Fibroblast of skin of left quadriceps (primary cell): Measurements from ENCODE around the gene FYCO1.

Source experiments
- DNase-seq, 2 experiments: peaks; one replicate each; pipeline ENCODE4 v3.0.0-alpha.2; 2013; ENCODE audit warnings: low read depth in 2 of 2

Gene FYCO1

DNA sequence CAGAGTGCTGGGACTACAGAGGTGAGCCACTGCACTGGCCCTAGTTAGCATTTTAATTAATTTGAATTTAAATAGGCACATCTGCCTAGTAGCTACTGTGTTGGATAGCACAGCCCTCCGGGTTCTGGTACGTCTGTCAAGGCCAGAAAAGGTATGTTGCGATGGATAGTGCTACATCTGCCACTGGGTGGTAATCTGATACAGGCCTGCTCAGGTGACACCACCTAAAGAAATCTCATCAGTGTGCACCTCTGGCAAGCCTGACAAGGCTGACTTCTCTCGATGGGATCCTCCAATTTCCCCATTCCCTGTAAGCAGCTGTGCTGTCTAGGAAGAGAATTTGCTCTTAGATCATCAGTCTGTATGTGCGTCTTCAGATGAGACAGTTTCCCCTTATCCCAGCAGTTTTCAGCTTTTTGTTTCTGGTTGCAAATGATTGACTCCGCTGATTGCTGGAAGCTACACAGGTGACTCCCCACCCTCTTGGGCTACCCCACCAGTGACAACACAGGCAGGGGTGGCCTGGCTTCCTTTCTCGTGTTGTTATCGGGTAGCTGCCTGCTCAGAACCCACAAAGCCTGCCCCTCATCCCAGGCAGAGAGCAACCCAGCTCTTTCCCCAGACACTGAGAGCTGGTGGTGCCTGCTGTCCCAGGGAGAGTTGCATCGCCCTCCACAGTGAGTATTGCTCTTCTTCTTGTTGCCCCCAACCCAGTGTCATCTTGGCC, 109.5 kb downstream of the FYCO1 start, which contains the start of gene CCR9:
Gene CCR9, plus strand, starts transcription at position 565 of the 727 bp plus-strand sequence. CDS start 8,391 bp downstream, outside the sequence.
- DNase-seq = no peak

DNA sequence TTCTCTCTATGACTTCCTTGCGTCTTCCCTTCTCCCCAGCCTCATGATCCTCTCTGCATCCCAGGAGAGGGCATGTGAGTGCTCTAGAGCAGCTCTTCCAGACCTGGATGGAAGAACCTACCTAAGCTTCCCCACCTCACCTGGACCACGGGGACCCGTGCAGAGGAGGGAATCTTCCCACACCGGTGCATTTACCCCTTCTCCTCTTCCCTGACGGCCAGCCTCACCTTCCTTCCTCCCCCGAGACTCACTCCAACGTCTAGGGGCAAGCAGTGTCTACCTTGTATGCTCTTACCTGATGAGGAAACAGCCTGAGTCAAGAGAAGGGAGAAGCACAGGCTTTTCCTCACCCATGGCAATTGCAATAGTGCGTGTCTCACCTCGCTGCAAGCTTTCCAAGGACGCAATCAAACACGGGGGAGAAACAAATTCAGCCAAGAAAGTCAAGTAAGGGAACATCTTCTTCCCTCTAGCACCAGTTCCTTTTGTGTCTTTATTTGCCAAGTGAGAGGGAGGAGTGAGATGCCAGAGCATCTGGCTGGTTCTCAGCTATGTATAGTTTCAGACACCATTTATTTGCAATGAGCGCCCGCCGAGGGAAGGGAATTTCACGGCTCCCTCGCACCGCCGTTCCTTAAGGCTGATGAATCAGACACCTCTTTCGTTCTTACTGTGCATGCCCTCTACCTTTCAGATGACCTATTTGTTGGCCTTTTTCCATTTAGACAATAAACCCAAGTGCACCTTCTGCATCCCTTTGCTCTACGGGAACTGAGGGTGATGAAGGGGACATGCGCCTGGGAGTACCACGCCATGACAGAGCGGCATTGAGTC, 111.0 kb downstream of the FYCO1 start:
- no peak for DNase-seq

DNA sequence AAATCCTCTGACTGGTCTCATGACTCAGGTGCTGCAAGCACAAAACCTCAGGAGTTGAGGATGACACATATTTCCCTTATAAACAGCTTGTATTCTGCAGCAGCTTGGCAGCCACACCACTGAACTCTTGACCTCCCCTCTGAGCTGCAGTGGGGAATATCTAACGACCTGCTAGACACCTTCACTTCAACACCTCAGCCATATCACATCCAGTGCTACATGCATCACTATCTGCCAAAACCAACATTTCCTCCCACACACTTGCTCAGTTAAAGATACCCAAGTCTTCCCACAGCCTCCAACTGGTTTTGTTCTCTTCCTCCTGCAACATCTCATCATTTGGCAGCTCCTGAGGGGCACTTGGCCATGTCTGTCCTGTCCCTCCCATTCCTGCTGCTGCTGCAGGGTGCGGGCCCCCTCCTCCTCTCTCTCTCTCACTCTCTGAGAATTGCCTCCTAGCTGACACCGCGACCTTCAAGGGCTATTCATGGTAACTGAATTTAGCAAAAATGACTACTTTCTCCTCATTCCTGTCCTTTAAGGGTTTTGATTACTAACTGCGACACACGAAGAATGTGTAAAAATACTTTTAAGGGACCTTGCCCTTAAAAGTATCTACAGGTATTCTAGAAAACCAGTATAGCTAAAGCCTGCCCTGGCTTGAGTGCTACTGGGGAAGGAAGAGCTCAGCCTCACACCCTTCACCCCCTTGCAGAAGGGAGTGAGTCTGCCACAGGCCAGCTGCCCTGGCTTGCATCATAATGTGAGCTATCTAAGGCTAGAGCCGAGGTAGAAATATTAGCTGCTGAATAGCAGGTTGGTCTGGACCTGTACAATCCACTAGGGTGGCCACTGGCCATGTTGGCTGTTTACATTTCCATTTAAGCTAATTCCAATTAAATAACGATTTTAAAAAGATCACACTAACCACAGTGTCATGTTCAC, 114.3 kb downstream of the FYCO1 start:
- DNase-seq = no peak

DNA sequence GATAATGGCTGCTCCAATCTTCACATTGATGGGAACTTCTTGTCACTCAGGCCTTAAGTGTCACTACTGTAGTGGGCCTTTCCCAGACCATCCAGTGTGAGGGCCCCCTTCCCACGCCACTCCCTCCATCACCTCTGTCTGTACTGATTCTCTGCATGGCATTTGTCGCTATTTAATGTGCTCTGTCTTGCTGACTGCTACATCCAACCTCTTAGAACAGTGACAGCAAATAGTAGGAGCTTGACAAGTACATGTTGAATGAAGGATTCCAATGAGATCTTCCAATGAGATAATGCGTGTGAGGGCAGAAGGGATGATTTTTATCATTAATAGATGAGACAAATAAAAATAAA, 114.9 kb downstream of the FYCO1 start:
- no peak for DNase-seq

DNA sequence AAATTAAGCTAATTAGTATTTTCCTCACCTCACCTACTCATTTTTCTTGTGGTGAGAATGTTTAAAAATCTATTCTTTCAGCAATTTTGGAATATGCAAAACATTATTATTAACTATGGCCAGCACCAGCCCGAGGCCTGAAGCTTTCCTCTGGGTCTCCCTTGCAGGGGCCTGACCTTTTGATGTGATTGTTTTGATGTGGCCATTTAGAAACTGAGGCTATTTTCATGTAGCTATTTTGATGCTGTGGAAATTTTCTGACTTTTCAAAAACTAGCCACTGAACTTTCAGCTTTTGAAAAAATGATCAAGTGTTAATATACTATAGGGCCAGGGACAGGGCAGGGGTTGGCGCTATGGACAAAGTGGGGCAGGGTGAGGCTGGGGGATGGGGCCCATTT, 117.5 kb downstream of the FYCO1 start:
- DNase-seq = no peak

DNA sequence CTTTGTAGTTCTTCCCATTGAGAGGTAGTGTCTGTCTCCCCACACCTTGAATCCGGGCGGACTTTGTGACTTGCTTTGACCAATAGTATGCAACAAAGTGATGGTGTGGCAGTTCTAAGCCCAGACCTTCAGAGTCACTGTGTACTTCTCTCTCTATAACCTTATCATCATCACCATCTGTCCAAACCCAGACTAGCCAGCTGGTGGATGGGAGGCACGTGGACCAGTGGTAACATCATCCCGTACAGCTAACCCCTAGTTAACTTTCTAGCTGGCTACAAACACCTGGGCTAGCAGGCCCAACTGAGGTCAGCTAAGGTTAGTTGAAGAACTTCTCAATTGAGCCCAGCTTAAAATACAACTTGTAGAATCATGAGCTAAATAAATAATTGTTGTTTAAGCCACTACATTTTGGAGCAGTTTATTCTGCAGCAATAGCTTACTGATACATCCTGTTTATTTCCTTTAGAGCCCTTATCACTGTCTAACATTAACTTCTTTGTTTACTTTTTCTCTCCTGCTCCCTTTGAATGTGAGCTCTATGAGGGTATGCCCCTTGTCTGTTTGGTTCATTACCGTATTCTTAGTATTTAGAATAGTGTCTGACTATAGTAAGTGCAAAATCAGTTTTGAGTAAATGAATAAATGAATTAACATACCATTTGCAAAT, 120.8 kb downstream of the FYCO1 start:
- DNase-seq = no peak

DNA sequence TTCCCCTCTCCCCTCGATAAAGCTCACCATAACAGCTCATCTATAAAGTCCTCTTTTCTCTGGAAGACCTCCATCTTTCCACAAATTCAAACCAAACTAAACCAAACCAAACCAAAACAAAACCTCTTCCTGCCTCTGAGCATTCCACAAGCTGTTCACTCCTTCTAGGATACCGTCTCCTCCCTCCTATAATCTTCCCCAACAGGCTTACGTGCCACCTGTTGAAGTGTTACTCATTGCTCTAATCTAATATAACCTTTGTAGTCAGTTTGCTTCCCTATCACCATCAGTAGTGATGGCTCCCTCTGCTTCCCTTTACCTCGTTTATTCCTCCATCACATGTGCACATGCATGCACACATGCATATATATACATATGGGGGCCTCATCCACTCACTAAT, 122.0 kb downstream of the FYCO1 start:
- no peak for DNase-seq

DNA sequence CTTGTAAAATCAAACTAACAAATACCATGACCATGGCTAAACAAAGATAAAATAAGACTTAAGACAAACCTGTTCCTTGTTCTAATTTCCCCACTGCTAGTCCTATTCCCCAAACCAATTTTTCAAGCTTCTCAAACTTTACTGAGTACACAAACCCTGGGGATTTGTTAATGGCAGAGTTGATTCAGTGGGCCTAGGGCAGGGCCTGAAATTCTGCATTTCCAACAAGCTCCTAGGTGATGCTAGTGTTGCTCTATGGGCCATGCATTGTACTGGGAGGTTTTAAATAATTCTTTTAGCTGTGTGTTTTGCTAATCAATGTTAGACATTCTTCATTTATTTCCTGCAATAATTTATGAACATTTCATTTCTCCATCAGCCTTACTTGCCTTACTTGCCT, 122.6 kb downstream of the FYCO1 start:
- no peak for DNase-seq

DNA sequence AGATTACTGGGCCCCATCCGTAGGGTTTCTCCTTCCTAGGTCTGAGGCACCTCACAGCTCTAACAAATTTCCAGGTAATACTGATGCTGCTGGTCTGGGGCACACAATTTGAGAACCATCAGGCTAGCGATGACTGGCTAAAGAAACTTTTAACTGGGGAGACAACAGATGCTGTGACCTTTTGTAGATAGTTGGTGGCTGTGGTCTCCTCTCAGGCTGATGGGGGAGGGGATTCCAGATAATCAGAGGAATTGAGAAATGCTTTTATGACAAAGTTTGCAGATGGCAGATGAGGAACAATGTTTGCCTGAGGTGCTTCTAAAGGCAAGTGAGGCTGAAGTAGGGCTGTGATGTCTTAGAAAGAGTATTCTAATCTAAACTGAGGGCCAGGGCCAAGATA, 123.1 kb downstream of the FYCO1 start:
- DNase-seq = no peak

DNA sequence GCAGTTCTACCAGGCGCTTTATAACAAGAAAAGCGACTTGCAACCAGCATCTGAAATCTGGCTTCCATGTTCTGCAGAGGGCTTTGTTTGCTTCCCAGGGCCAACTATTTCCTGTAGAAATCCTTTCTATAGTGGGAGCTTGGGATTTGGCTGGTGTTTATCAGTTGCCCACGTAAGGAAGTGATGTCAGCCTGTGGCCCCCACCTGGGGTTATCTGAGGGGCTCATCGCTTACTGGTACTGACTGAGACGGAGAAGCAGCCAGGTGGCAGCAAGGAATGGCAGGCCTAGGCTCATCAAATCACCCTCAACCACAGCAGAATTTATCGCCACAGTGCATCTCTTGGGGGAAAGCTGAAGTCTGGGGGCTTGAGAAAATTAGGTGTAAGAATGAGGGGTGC, 123.8 kb downstream of the FYCO1 start:
- DNase-seq = no peak

DNA sequence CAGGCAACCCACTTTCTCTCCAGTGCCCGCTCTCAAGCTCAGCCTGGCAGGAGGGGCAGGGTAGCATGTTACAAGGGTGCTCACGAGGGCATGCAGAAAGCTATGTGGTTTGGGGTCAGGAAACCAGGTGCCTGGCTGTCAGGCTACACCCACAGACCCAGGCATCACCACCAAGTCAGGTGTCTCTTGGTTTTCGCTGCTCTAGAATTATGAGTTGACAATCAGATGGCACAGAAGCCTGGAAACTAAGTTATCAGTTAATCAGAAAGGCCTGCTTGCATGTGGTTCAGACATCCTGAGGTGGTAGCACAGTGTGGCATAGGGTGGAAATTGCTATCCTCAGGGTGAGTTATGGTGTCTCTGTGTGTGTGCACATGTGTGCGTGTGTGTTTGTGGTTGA, 125.5 kb downstream of the FYCO1 start:
- DNase-seq = no peak

DNA sequence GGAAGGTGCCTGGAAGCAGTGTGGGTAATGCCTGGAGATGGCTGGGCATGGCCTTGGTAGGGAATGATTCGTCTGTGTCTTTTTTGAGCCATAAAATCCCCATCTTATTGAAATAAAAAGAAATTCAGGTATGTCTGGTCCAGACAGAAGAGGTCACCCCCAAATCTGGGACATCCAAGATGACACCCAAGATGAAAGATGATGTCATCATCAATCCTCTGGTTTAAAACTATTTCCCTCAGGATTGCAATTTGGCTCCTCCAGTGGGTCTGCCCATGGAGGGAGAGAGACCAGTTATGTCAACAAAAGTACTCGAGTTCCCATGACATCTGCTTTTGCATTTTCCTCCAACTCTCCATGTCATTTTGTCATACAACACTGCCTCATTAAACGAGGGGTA, 126.0 kb downstream of the FYCO1 start:
- DNase-seq = no peak

DNA sequence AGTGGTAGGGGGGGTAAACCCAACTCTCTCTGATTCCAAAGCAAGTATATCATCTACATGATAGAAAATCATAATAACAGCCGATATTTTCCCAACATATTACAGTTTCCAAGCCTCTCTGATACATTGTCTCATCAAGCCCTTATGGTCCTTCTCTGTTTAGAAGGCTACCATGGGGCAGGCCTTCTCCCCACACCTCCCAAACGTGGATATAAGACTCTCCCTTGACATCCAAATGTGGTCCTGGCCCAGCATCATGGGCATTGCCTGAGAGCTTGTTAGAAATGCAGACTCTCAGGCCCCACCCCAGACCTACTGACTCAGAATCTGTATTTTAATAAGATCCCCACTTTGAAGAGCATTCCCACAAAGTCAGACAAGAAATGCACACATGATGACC, 127.0 kb downstream of the FYCO1 start:
- no peak for DNase-seq

DNA sequence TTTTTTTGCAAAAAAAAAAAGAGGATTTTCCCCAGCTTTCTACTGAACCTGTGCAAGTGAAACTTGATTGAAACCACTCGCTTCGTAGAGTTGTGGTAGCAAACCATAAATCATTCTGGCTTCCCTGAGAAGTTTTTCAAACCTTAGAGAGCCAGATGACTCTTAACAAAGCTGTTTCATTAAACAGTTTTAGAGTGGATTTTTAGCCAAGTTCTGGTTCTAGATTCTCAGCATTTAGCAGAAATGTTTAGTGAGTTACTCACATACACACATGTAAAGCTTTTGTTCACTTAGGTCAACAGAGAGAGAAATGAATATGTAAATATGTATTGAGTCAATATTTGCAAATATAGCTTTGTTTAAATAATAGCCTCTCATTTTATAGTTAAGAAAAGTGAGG, 127.4 kb downstream of the FYCO1 start:
- DNase-seq = no peak
